ENCODE results near the gene ATP11A.

Gene ATP11A

DNA sequence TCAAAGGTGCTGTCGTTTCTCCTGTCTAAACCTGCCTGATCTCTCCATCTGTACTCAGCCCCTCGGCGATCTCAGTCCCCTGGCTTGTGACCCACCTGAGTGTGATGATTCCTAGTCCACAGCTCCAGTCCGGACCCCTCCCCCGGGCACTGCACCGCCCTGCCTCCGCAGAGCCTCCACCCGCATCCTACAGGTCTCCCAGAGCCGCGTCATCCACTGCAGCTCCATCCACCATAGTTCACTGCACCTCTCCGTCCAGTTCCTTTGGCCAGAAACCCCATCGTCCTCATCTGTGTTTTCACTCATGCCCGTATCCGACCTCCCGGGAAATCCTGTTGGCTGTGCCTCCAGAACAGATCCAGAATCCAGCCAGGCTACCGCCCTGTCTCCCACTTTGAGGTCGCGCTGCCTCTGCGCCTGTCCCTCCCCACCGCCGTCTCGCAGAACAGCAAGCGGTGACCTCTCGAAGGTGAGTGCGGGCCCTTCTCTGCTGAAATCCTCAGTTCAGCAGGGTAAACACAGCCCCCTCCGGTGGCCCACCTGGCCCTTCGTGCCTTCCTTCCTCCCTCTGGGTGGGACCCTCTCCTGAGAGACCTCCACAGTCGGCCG lies 227.3 kb downstream of the ATP11A start:
- Histone ChIP-seq H3K79me2 (ENCODE audit: insufficient read depth, low read length) (no peaks in the 10 kb centered on the region), H2AFZ (ENCODE audit: low read depth, low read length) (no peak overlapping the region), H3K9me3 (ENCODE audit: insufficient read depth, low read length, severe bottlenecking) (no peaks in the 10 kb centered on the region), H3K4me3 (ENCODE audit: low read depth in 1 of 2, low read length in 2 of 2) (no peak overlapping the region), H3K4me2 (ENCODE audit: insufficient read depth, low read length) (no peak overlapping the region), H3K27me3 (ENCODE audit: insufficient read depth, low read length, poor library complexity) (peaks cover 13% of the 10 kb centered on the region), H3K9ac (ENCODE audit: low read depth, low read length) (no peak overlapping the region), H3K36me3 (ENCODE audit: insufficient read depth, low read length) (no peaks in the 10 kb centered on the region), H3K4me1 (ENCODE audit: insufficient read depth, low read length) (no peaks in the 10 kb centered on the region), H3K27ac (ENCODE audit: low read length) (no peak overlapping the region), H4K20me1 (ENCODE audit: insufficient read depth, low read length) (no peaks in the 10 kb centered on the region)
- ATAC-seq (ENCODE audit: insufficient read depth, low read depth) (no peak), DNase-seq (no peak)
- TF ChIP-seq EZH2 (IDR thresholded peaks at IDR 0.05; ENCODE audit: borderline replicate concordance, low read depth, low read length, severe bottlenecking): no peak
- TF ChIP-seq, protein P1, sequence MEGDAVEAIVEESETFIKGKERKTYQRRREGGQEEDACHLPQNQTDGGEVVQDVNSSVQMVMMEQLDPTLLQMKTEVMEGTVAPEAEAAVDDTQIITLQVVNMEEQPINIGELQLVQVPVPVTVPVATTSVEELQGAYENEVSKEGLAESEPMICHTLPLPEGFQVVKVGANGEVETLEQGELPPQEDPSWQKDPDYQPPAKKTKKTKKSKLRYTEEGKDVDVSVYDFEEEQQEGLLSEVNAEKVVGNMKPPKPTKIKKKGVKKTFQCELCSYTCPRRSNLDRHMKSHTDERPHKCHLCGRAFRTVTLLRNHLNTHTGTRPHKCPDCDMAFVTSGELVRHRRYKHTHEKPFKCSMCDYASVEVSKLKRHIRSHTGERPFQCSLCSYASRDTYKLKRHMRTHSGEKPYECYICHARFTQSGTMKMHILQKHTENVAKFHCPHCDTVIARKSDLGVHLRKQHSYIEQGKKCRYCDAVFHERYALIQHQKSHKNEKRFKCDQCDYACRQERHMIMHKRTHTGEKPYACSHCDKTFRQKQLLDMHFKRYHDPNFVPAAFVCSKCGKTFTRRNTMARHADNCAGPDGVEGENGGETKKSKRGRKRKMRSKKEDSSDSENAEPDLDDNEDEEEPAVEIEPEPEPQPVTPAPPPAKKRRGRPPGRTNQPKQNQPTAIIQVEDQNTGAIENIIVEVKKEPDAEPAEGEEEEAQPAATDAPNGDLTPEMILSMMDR (IDR thresholded peaks at IDR 0.05; ENCODE audit: borderline replicate concordance, extremely low read depth, low read length, poor library complexity, severe bottlenecking): no peak

DNA sequence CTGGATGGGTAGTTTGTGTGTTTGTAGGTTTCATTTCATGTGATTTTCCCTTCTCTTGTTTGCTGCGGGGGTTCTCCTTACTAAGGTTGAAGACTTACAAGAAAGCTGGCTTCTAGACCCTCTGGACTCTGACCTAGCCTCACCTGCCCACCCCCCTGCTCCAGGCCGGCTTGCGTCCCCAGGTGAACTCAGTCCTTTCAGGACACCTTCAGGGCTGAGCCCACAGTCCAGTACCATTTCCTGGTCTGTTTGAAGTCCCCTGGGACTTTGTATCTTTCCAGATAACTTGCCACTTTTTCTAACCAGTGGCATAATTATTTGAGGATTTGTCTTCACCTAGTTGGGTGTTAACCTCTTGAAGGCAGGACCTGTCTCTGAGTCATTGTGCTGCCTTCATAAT lies 227.9 kb downstream of the ATP11A start:
- Histone ChIP-seq H3K27me3 (ENCODE audit: insufficient read depth, low read length, poor library complexity) (peaks cover 13% of the 10 kb centered on the region), H3K36me3 (ENCODE audit: insufficient read depth, low read length) (no peaks in the 10 kb centered on the region), H3K9ac (ENCODE audit: low read depth, low read length) (no peak overlapping the region), H3K27ac (ENCODE audit: low read length) (no peak overlapping the region), H3K4me3 (ENCODE audit: low read depth in 1 of 2, low read length in 2 of 2) (no peak overlapping the region), H3K4me1 (ENCODE audit: insufficient read depth, low read length) (no peaks in the 10 kb centered on the region), H4K20me1 (ENCODE audit: insufficient read depth, low read length) (no peaks in the 10 kb centered on the region), H3K9me3 (ENCODE audit: insufficient read depth, low read length, severe bottlenecking) (no peaks in the 10 kb centered on the region), H2AFZ (ENCODE audit: low read depth, low read length) (no peak overlapping the region), H3K79me2 (ENCODE audit: insufficient read depth, low read length) (no peaks in the 10 kb centered on the region), H3K4me2 (ENCODE audit: insufficient read depth, low read length) (no peak overlapping the region)
- DNase-seq (no peak), ATAC-seq (ENCODE audit: insufficient read depth, low read depth) (no peak)
- TF ChIP-seq EZH2 (IDR thresholded peaks at IDR 0.05; ENCODE audit: borderline replicate concordance, low read depth, low read length, severe bottlenecking): no peak
- TF ChIP-seq, protein P1 (IDR thresholded peaks at IDR 0.05; ENCODE audit: borderline replicate concordance, extremely low read depth, low read length, poor library complexity, severe bottlenecking): no peak

DNA sequence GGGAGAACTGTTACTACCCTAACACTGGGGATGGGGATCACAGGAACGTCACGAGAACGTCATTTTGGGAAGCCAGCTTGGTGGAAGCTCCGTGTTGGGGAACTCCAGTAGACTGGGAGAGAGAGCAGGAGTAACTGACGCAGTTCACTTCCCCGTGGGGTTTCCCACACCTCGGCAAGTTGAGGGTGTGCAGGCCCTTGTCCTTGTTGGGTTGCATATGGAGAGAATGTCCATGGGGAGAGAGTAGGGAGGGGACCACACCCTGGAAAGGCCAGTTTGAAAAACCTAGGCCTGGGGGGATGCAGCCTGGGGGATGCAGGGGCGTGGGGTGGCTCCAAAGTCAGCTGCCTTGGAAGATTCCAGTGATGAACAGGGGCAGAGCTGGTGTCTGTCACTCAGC lies 228.4 kb downstream of the ATP11A start:
- Histone ChIP-seq H3K9me3 (ENCODE audit: insufficient read depth, low read length, severe bottlenecking) (no peaks in the 10 kb centered on the region), H3K4me1 (ENCODE audit: insufficient read depth, low read length) (no peaks in the 10 kb centered on the region), H4K20me1 (ENCODE audit: insufficient read depth, low read length) (no peaks in the 10 kb centered on the region), H3K27ac (ENCODE audit: low read length) (no peak overlapping the region), H3K79me2 (ENCODE audit: insufficient read depth, low read length) (no peaks in the 10 kb centered on the region), H3K36me3 (ENCODE audit: insufficient read depth, low read length) (no peaks in the 10 kb centered on the region), H3K27me3 (ENCODE audit: insufficient read depth, low read length, poor library complexity) (peaks cover 13% of the 10 kb centered on the region), H3K9ac (ENCODE audit: low read depth, low read length) (no peak overlapping the region), H3K4me2 (ENCODE audit: insufficient read depth, low read length) (no peak overlapping the region), H2AFZ (ENCODE audit: low read depth, low read length) (no peak overlapping the region), H3K4me3 (ENCODE audit: low read depth in 1 of 2, low read length in 2 of 2) (no peak overlapping the region)
- ATAC-seq (ENCODE audit: insufficient read depth, low read depth) (no peak), DNase-seq (no peak)
- TF ChIP-seq EZH2 (IDR thresholded peaks at IDR 0.05; ENCODE audit: borderline replicate concordance, low read depth, low read length, severe bottlenecking): no peak
- TF ChIP-seq, protein P1 (IDR thresholded peaks at IDR 0.05; ENCODE audit: borderline replicate concordance, extremely low read depth, low read length, poor library complexity, severe bottlenecking): no peak

All from DND-41 (cell line).